Osteoblast (primary cell): ENCODE data around the gene ZIM2. TPM values are rescaled to one million over a fixed set of nuclear protein-coding genes. Genes with fewer than 3 reads are reported as not detected.

Experiments
- DNase-seq: peaks from one replicate; pipeline ENCODE4 v3.0.0; 2011; ENCODE audit warnings: low spot score, mixed read lengths; ENCODE audit not compliant: insufficient read length; ENCODE audit errors: missing footprints
- H2AFZ ChIP-seq: 2 replicates; pipeline ENCODE4 v1.6.0; 2011; ENCODE audit warnings: mild to moderate bottlenecking, low read length
- H3K27ac ChIP-seq: 2 replicates; pipeline ENCODE4 v1.5.1; 2011; ENCODE audit warnings: mild to moderate bottlenecking, low read depth, low read length, moderate library complexity
- H3K27me3 ChIP-seq: 2 replicates; pipeline ENCODE4 v1.6.0; 2012; ENCODE audit warnings: mild to moderate bottlenecking, control low read depth, inconsistent platforms, low read length, moderate library complexity; ENCODE audit not compliant: insufficient read depth
- H3K36me3 ChIP-seq: 2 replicates; pipeline ENCODE4 v1.5.1; 2011; ENCODE audit warnings: mild to moderate bottlenecking, low read length, control low read depth, moderate library complexity; ENCODE audit not compliant: insufficient read depth
- H3K4me1 ChIP-seq: 2 replicates; pipeline ENCODE4 v1.5.1; 2011; ENCODE audit warnings: mild to moderate bottlenecking, low read length, control low read depth, moderate library complexity; ENCODE audit not compliant: insufficient read depth
- H3K4me2 ChIP-seq: 2 replicates; pipeline ENCODE4 v1.6.0; 2011; ENCODE audit warnings: mild to moderate bottlenecking, low read length; ENCODE audit not compliant: insufficient read depth
- H3K4me3 ChIP-seq: fragments of 200-600 bp; sonication (generic); 3 replicates; pipeline ENCODE4 v1.5.1; 2012; ENCODE audit warnings: mild to moderate bottlenecking, low read length, inconsistent platforms; ENCODE audit not compliant: insufficient read depth
- H3K79me2 ChIP-seq: 2 replicates; pipeline ENCODE4 v1.6.0; 2012; ENCODE audit warnings: mild to moderate bottlenecking, low read length, control low read depth, inconsistent platforms; ENCODE audit not compliant: insufficient read depth
- H3K9me3 ChIP-seq: 2 replicates; pipeline ENCODE4 v1.5.1; 2011; ENCODE audit warnings: low read depth, low read length, control low read depth
- H4K20me1 ChIP-seq: 2 replicates; pipeline ENCODE4 v1.6.0; 2012; ENCODE audit warnings: mild to moderate bottlenecking, low read length, control low read depth; ENCODE audit not compliant: insufficient read depth
- CTCF ChIP-seq: IDR thresholded peaks from 2 replicates; pipeline ENCODE4 v1.5.1; 2011; ENCODE audit warnings: mild to moderate bottlenecking, low read depth, low read length, moderate library complexity; ENCODE audit errors: extremely low read depth
- total RNA-seq: library from RNA; depleted of rRNA; stranded (reverse); fragments of >200 nt; gene quantifications from 2 replicates; pipeline ENCODE4 v1.2.3, GENCODE V29; 2012

The ZIM2 gene
- total RNA-seq, 1 donor = not detected

DNA sequence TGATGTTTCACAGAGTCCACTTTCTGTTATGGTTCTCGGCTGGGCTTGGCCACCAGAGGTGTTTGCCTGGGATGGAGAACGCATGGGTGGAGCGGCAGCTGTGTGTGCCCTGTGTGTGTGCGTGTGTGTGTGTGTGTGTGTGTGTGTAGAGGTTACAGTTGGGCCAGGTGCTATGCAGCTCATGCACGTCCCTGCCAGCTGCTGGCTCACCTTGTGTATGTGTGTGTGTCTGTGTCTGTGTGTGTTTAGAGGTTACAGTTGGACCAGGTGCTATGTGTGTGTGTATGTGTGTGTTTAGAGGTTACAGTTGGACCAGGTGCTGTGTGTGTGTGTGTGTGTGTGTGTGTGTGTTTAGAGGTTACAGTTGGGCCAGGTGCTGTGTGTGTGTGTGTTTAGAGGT, 33.0 kb upstream of the ZIM2 start:
- TF ChIP-seq CTCF = no peak
- H3K79me2 ChIP-seq = no peaks in the 10 kb centered on the region
- no peak overlapping the region for H3K27ac ChIP-seq
- no peaks in the 10 kb centered on the region for H3K4me1 ChIP-seq
- no peaks in the 10 kb centered on the region for H4K20me1 ChIP-seq
- H3K36me3 ChIP-seq = no peaks in the 10 kb centered on the region
- no peak overlapping the region for H2AFZ ChIP-seq
- DNase-seq = no peak
- H3K27me3 ChIP-seq = no peaks in the 10 kb centered on the region
- H3K9me3 ChIP-seq = peaks cover 2% of the 10 kb centered on the region
- H3K4me3 ChIP-seq = no peak overlapping the region
- H3K4me2 ChIP-seq = no peak overlapping the region

DNA sequence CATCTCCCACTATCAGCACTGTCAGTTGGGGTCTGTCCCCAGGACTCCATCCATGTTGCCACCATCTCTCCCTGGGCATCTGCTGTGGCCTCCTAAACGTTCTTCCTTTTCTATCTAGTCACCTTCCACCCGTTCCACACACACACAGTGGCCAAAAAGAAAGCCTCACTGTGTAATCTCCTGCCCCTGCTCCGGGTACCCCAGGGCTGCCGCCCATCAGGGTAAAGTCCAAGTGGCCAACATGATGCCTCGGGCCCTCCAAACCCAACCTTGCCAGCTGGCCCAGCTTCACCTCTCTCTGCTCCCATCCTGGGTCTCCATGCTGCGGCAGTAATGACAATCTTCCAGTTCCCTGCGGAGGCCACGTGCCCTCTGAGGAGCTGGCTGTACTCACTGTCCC, 29.4 kb upstream of the ZIM2 start:
- Histone ChIP-seq H3K4me3 (no peak overlapping the region), H3K27ac (no peak overlapping the region), H2AFZ (no peak overlapping the region), H3K36me3 (no peaks in the 10 kb centered on the region), H3K27me3 (no peaks in the 10 kb centered on the region), H3K9me3 (no peaks in the 10 kb centered on the region), H4K20me1 (no peaks in the 10 kb centered on the region), H3K79me2 (no peaks in the 10 kb centered on the region), H3K4me1 (no peaks in the 10 kb centered on the region), H3K4me2 (no peak overlapping the region)
- no peak for DNase-seq
- TF ChIP-seq CTCF = no peak

- no peak overlapping the region for H3K4me3 ChIP-seq
- H3K9me3 ChIP-seq = no peaks in the 10 kb centered on the region
- no peak overlapping the region for H3K27ac ChIP-seq
- no peaks in the 10 kb centered on the region for H3K4me1 ChIP-seq
- TF ChIP-seq CTCF = no peak
- no peak overlapping the region for H3K4me2 ChIP-seq
- H3K79me2 ChIP-seq = no peaks in the 10 kb centered on the region
- DNase-seq = no peak
- H2AFZ ChIP-seq = no peak overlapping the region
- no peaks in the 10 kb centered on the region for H3K27me3 ChIP-seq
- no peaks in the 10 kb centered on the region for H4K20me1 ChIP-seq
- H3K36me3 ChIP-seq = no peaks in the 10 kb centered on the region
These were observed 27.9 kb upstream of the ZIM2 start for GRCh38 chr19:56868446-56868845.

GRCh38 chr19:56866538-56866937, 26.0 kb upstream of the ZIM2 start:
- no peak for DNase-seq
- H3K27ac ChIP-seq = no peak overlapping the region
- no peak overlapping the region for H3K4me2 ChIP-seq
- H3K79me2 ChIP-seq = no peaks in the 10 kb centered on the region
- no peaks in the 10 kb centered on the region for H3K9me3 ChIP-seq
- no peaks in the 10 kb centered on the region for H4K20me1 ChIP-seq
- no peak overlapping the region for H3K4me3 ChIP-seq
- H3K4me1 ChIP-seq = no peaks in the 10 kb centered on the region
- no peaks in the 10 kb centered on the region for H3K27me3 ChIP-seq
- no peak for TF ChIP-seq CTCF
- H3K36me3 ChIP-seq = no peaks in the 10 kb centered on the region
- H2AFZ ChIP-seq = no peak overlapping the region
